Adrenal gland (tissue), 5 donors: ENCODE results near the gene SYNE1.

Source experiments
- POLR2A ChIP-seq, 2 donors: fragments of 450-650 bp; IDR thresholded peaks; one replicate each; pipeline ENCODE4 v1.6.1; 2017; ENCODE audit warnings: antibody characterized with exemption in 2 of 2, mild to moderate bottlenecking in 2 of 2, moderate library complexity in 1 of 2
- TF ChIP-seq, protein P1 (sequence below), 6 experiments: fragments of 450-650 bp in 4 of 6; fragments of 200-600 bp in 2 of 6; sonication (generic) in 1 of 6; IDR thresholded peaks; 1 replicate in 5 of 6; 2 replicates in 1 of 6; pipeline versions ENCODE4 v1.5.1 to v1.8.0; 2016 to 2021; ENCODE audit warnings: antibody characterized with exemption in 6 of 6, mild to moderate bottlenecking in 2 of 6, moderate library complexity in 1 of 6
- donor health status: DM: no; HTN: no; CAD: no.

DNA sequence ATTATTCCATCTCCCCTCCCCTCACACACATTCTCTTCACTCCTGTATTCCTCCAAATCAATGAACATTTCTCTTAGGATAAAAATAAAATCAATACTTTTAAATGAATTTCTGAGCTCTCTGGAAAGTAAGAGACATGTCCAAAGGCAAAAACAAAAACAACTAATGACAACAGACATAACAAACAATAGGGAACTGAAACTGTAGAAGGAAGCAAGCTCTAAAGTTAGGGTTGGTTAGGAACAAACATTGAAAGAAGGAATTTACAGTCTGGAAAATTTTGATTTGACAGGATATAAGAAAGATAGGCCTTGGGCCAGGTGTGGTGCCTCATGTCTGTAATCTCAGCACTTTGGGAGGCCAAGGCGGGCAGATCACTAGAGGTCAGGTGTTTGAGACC is 43.0 kb upstream of the SYNE1 start:
- TF ChIP-seq, protein P1, sequence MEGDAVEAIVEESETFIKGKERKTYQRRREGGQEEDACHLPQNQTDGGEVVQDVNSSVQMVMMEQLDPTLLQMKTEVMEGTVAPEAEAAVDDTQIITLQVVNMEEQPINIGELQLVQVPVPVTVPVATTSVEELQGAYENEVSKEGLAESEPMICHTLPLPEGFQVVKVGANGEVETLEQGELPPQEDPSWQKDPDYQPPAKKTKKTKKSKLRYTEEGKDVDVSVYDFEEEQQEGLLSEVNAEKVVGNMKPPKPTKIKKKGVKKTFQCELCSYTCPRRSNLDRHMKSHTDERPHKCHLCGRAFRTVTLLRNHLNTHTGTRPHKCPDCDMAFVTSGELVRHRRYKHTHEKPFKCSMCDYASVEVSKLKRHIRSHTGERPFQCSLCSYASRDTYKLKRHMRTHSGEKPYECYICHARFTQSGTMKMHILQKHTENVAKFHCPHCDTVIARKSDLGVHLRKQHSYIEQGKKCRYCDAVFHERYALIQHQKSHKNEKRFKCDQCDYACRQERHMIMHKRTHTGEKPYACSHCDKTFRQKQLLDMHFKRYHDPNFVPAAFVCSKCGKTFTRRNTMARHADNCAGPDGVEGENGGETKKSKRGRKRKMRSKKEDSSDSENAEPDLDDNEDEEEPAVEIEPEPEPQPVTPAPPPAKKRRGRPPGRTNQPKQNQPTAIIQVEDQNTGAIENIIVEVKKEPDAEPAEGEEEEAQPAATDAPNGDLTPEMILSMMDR (IDR thresholded peaks at IDR 0.05), result no peak
- TF ChIP-seq POLR2A (IDR thresholded peaks at IDR 0.05), result no peak
